DMS 273 treated with DMSO at 0.1 percent for 48 hours (cell line): ENCODE data around the gene SPINK2.
A peak's percentile ranks its signal among the peaks of the same experiment; 100 is the strongest.

ENCODE experiments used
- DNase-seq: peaks from one replicate; lab custom pipeline; 2025; lab: John Stamatoyannopoulos, UW

The SPINK2 gene

GRCh38 chr4:56799824-56800756 is 21.4 kb downstream of the SPINK2 start:
- DNase-seq = peak; percentile 18

- no peak for DNase-seq
These were observed 22.2 kb downstream of the SPINK2 start for GRCh38 chr4:56799161-56799759.

- DNase-seq = no peak
These were observed 25.3 kb downstream of the SPINK2 start for GRCh38 chr4:56796211-56796610.

- DNase-seq = no peak
These were observed 30.2 kb downstream of the SPINK2 start for GRCh38 chr4:56791316-56791715.

- no peak for DNase-seq
These were observed 30.8 kb downstream of the SPINK2 start for GRCh38 chr4:56790691-56791091.

GRCh38 chr4:56788081-56788480 is 33.4 kb downstream of the SPINK2 start:
- no peak for DNase-seq

GRCh38 chr4:56787380-56787779 is 34.1 kb downstream of the SPINK2 start:
- DNase-seq = no peak

- DNase-seq = peak; percentile 29
These were observed 34.5 kb downstream of the SPINK2 start for GRCh38 chr4:56786955-56787354.

GRCh38 chr4:56783986-56784385 is 37.5 kb downstream of the SPINK2 start:
- no peak for DNase-seq

- DNase-seq = no peak
These were observed 39.5 kb downstream of the SPINK2 start for GRCh38 chr4:56782019-56782418.

GRCh38 chr4:56773346-56773745 is 48.2 kb downstream of the SPINK2 start:
- DNase-seq = no peak

GRCh38 chr4:56772134-56772533 is 49.4 kb downstream of the SPINK2 start:
- DNase-seq = no peak

GRCh38 chr4:56768763-56769162 is 52.7 kb downstream of the SPINK2 start:
- no peak for DNase-seq

GRCh38 chr4:56768316-56768715 is 53.2 kb downstream of the SPINK2 start:
- no peak for DNase-seq

- DNase-seq = no peak
These were observed 53.9 kb downstream of the SPINK2 start for GRCh38 chr4:56767567-56767966.

GRCh38 chr4:56764775-56765174 is 56.7 kb downstream of the SPINK2 start:
- no peak for DNase-seq

- no peak for DNase-seq
These were observed 57.3 kb downstream of the SPINK2 start for GRCh38 chr4:56764223-56764622.

- no peak for DNase-seq
These were observed 58.8 kb downstream of the SPINK2 start for GRCh38 chr4:56762484-56763250.

- DNase-seq = no peak
These were observed 61.3 kb downstream of the SPINK2 start for GRCh38 chr4:56760183-56760582.
